HG03442 (cell line): Measurements from ENCODE around the gene ZNF692.
"Not testable (repeated sequence)": the region's sequence is repeated elsewhere in the genome, so short reads cannot be mapped to it uniquely, and the experiment has no call there.

Experiments
- ATAC-seq: cut with Tn5 transposase; IDR thresholded peaks from one replicate; pipeline ENCODE4 v1.9.1; 2021; ENCODE audit warnings: mild to moderate bottlenecking, moderate library complexity; ENCODE audit not compliant: unreplicated experiment

The ZNF692 gene

GRCh38 chr1:248811514-248812490 lies 47.1 kb downstream of the ZNF692 start:
- no peak for ATAC-seq

GRCh38 chr1:248810727-248811513 lies 48.0 kb downstream of the ZNF692 start:
- ATAC-seq = no peak

GRCh38 chr1:248810000-248810726 lies 48.7 kb downstream of the ZNF692 start:
- ATAC-seq = no peak

DNA sequence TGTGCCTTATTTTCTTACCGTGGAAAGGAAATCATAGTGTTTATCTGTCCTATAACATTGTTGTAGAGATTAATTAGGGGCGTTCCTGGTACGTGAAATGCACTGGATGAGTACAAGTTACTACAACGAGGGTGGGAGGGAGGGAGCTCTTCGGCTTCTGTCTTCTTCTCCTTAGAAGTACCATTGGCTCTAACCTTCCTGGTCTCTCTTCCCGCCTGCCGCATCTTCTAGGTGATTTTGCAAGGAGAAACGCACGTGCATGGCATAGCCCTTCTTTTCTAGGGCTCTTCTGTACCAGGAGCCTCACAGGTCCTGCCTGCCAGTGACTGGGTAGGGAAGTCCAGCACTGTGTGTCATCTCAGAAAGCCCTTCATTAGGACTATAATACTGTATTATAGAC lies 50.0 kb downstream of the ZNF692 start:
- ATAC-seq = no peak

GRCh38 chr1:248807067-248807737 lies 51.7 kb downstream of the ZNF692 start:
- peak; percentile 66 for ATAC-seq

- ATAC-seq = no peak
Observed at GRCh38 chr1:248805876-248806275, 53.0 kb downstream of the ZNF692 start.

DNA sequence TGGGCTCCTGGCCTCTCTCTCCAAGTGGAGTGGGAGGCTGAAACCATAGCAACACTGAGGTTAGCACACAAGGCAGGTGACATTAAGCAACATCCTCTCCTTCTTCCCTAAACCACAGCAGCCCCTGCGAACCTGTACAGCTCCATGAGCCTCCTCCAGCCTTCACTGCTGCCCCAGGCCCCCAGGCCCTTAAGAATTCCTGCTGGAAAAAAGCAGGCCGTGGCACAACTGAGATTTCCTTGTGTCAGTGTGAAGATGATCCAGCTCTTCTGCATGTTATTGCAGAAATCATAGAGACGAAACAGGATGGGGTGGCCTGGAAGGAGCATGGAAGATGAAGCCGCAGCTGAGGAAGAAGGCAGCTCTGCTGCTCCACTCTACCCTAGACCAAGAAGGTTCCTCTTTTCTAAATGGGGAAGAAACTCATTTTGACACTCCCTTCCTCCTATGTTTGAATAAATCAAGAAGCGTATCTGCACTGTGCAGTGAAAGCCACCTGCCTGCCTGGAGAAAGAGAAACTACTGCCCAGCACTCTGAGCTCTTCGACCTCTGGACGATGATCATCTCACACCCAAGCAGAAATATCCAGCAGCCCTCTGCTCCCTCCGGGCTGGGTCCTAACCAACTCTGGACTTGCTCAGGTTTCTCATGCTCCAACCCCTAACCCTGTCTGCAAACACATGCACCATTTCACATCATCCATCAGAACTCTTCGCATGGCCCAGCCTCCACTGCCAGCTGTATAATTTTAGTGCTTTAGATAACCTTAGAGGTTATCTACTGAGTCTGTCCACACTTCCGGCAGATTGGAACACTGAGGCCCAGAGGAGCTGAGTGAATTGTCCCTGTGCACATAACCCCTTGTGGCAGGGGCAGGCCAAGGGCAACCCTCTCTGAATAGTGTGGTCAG lies 53.9 kb downstream of the ZNF692 start:
- ATAC-seq = peak; percentile 88

DNA sequence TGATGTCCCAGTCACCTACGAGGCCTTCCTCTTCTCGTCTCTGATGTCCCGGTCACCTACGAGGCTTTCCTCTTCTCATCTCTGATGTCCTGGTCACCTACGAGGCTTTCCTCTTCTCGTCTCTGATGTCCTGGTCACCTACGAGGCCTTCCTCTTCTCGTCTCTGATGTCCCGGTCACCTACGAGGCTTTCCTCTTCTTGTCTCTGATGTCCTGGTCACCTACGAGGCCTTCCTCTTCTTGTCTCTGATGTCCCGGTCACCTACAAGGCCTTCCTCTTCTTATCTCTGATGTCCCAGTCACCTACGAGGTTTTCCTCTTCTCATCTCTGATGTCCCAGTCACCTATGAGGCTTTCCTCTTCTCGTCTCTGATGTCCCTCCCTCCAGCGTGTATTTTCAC lies 55.4 kb downstream of the ZNF692 start:
- not testable (repeated sequence) for ATAC-seq

GRCh38 chr1:248802454-248802853 lies 56.4 kb downstream of the ZNF692 start:
- ATAC-seq = no peak

GRCh38 chr1:248800459-248800858 lies 58.4 kb downstream of the ZNF692 start:
- ATAC-seq = no peak
